Spleen (tissue), 11 donors: Measurements from ENCODE around the gene SEC22C. TPM values are rescaled to one million over a fixed set of nuclear protein-coding genes. Genes with fewer than 3 reads are reported as not detected.

Source experiments
- DNase-seq: peaks from one replicate; pipeline ENCODE4 v3.0.0-alpha.2; 2020
- H3K27ac ChIP-seq, 8 donors: fragments of 200-600 bp; sonication (generic) in 7 of 8; 1 replicate in 4 of 8; 2 replicates in 4 of 8; pipeline versions ENCODE4 v1.5.0 to v1.8.0; 2016 to 2021; ENCODE audit warnings: inconsistent platforms in 4 of 8, mild to moderate bottlenecking in 4 of 8, moderate library complexity in 1 of 8
- H3K27me3 ChIP-seq, 7 donors: fragments of 200-600 bp; sonication (generic) in 6 of 7; replicated peaks in 1 of 7; 1 replicate in 4 of 7; 2 replicates in 3 of 7; pipeline versions ENCODE4 v1.5.0 to v1.8.0; 2016 to 2021; ENCODE audit warnings: inconsistent platforms in 3 of 7, mild to moderate bottlenecking in 1 of 7
- H3K36me3 ChIP-seq, 6 donors: fragments of 200-600 bp; sonication (generic) in 5 of 6; 1 replicate in 4 of 6; 2 replicates in 2 of 6; pipeline versions ENCODE4 v1.5.0 to v1.8.0; 2016 to 2021; ENCODE audit warnings: inconsistent platforms in 2 of 6
- H3K4me1 ChIP-seq, 6 donors: fragments of 200-600 bp; sonication (generic) in 5 of 6; 1 replicate in 3 of 6; 2 replicates in 3 of 6; pipeline versions ENCODE4 v1.5.0 to v1.8.0; 2016 to 2021; ENCODE audit warnings: inconsistent platforms in 3 of 6
- H3K4me3 ChIP-seq, 8 donors: fragments of 200-600 bp; sonication (generic) in 7 of 8; 1 replicate in 4 of 8; 2 replicates in 4 of 8; pipeline versions ENCODE4 v1.5.0 to v1.8.0; 2016 to 2021; ENCODE audit warnings: inconsistent platforms in 4 of 8, mild to moderate bottlenecking in 4 of 8, moderate library complexity in 2 of 8
- H3K9me3 ChIP-seq, 8 donors: fragments of 200-600 bp; sonication (generic) in 7 of 8; 1 replicate in 4 of 8; 2 replicates in 4 of 8; pipeline versions ENCODE4 v1.5.0 to v1.8.0; 2016 to 2021; ENCODE audit warnings: inconsistent platforms in 4 of 8
- CTCF ChIP-seq, 11 experiments: fragments of 200-600 bp in 7 of 11; fragments of 450-650 bp in 4 of 11; sonication (generic) in 4 of 11; IDR thresholded peaks in 8 of 11; conservative IDR thresholded peaks in 3 of 11; 1 replicate in 7 of 11; 2 replicates in 4 of 11; pipeline versions ENCODE4 v1.4.0 to v1.8.0; 2016 to 2021; ENCODE audit warnings: antibody characterized with exemption in 11 of 11, inconsistent platforms in 4 of 11, mild to moderate bottlenecking in 1 of 11
- POLR2A ChIP-seq, 3 donors: fragments of 450-650 bp; IDR thresholded peaks; one replicate each; pipeline ENCODE4 v1.5.1; 2017; ENCODE audit warnings: antibody characterized with exemption in 3 of 3, mild to moderate bottlenecking in 1 of 3
- POLR2AphosphoS5 ChIP-seq, 3 donors: sonication (generic); formaldehyde crosslinking; IDR thresholded peaks; one replicate each; pipeline ENCODE4 v1.5.1; 2017; ENCODE audit warnings: antibody characterized with exemption in 3 of 3
- WGBS, 5 donors: extraction: QIAGEN DNeasy Blood & Tissue Kit in 3 of 5; methylation state at CpG; one replicate each; pipeline versions ENCODE4 v1.1.5 to v1.1.7; 2013 to 2018; 5-methylcytosine and 5-hydroxymethylcytosine counted together
- intact Hi-C: fragments of 100-400 bp; cut with DNase I; formaldehyde crosslinking; loops from one replicate; pipeline ENCODE4 v1.15.0; 2023; ENCODE audit warnings: low total_unique reads
- polyA plus RNA-seq, 3 donors: library from polyadenylated mRNA; stranded (reverse); fragments of 200-250 nt; gene quantifications; one replicate each; pipeline ENCODE4 v1.2.1, GENCODE V29; 2013
- total RNA-seq, 7 donors: library from RNA; depleted of rRNA in 3 of 7; stranded (reverse); fragments of >200 nt in 3 of 7; fragmentation: NEBNext Ultra II Directional in 4 of 7; extraction: Animal tissue kit (Norgen Biotek cat#: 25700) in 4 of 7; gene quantifications; one replicate each; pipeline versions ENCODE4 v1.1.0 to v1.2.1, GENCODE V29; 2016 to 2021
- donor health status: healthy with polysubstance abuse.
- donor health status: DM: no; HTN: no; CAD: no; lungs with moderate emphysema.
- donor health status: DM: no; HTN: no; CAD: no.
- donor health status: Bipolar disorder and iron deficiency.
- donor health status: healthy.
- donor health status: DM: no; HTN: no; CAD: no.
- donor health status: DM: yes; HTN: yes; CAD: no.

The SEC22C gene
- total and polyA plus RNA-seq, 10 donors = 13.5 to 58.2 (median 37.8) TPM

GRCh38 chr3:42498791-42499477 lies 82.8 kb downstream of the SEC22C start:
- Histone ChIP-seq H3K9me3 (no peaks in the 10 kb centered on the region), H3K4me1 (peaks cover 10 to 41% (median 24%) of the 10 kb centered on the region in 6 donors), H3K4me3 (no peak overlapping the region), H3K27ac (no peak overlapping the region), H3K36me3 (no peaks in the 10 kb centered on the region), H3K27me3 (peaks cover 0 to 48% (median 13%) of the 10 kb centered on the region in 7 donors)
- no peak for TF ChIP-seq POLR2AphosphoS5 (IDR thresholded peaks at IDR 0.05)
- no peak for TF ChIP-seq POLR2A (IDR thresholded peaks at IDR 0.05)
- intact Hi-C loops = no loop called here
- 81 to 93% (median 86%) methylated on average over 7 to 13 of the region's 13 CpGs for WGBS, 5 donors
- DNase-seq = peak; percentile 51

- no peak for DNase-seq
- Histone ChIP-seq H3K9me3 (no peaks in the 10 kb centered on the region), H3K4me1 (peaks cover 10 to 33% (median 21%) of the 10 kb centered on the region in 6 donors), H3K27me3 (peaks cover 0 to 44% (median 13%) of the 10 kb centered on the region in 7 donors), H3K4me3 (no peak overlapping the region), H3K27ac (no peak overlapping the region), H3K36me3 (no peaks in the 10 kb centered on the region)
- intact Hi-C loops = no loop called here
- 65 to 92% (median 77%) methylated on average over 1 of the region's 1 CpG for WGBS, 5 donors
- TF ChIP-seq POLR2AphosphoS5 (IDR thresholded peaks at IDR 0.05) = no peak
- no peak for TF ChIP-seq POLR2A (IDR thresholded peaks at IDR 0.05)
- TF ChIP-seq CTCF (IDR thresholded peaks at IDR 0.05 in 8 of 11, conservative IDR thresholded peaks at IDR 0.05 in 3 of 11) = no peak
These were observed 83.7 kb downstream of the SEC22C start for GRCh38 chr3:42498034-42498433.

Other genes with a start within 250 kb of the SEC22C start
- not detected for gene LYZL4, start 171.4 kb downstream of the SEC22C start, total RNA-seq
- gene LYZL4, start 171.4 kb downstream of the SEC22C start, polyA plus RNA-seq = under 1 TPM in 2 of 3 donors, not detected in 1; 0.45 to 0.76 TPM
- gene VIPR1, start 79.3 kb downstream of the SEC22C start, total RNA-seq = 10 to 100 TPM in 5 of 7 donors, 1 to 10 TPM in 2; 6.8 to 16.3 (median 11.9) TPM
- 1 to 10 TPM; 2.0 to 6.1 (median 5.3) TPM for gene VIPR1, start 79.3 kb downstream of the SEC22C start, polyA plus RNA-seq
- gene SS18L2, start 8.9 kb upstream of the SEC22C start, total RNA-seq = 10 to 100 TPM; 23.1 to 42.6 (median 27.1) TPM
- gene SS18L2, start 8.9 kb upstream of the SEC22C start, polyA plus RNA-seq = 10 to 100 TPM; 81.9 to 86.6 (median 84.5) TPM
- 100 to 1,000 TPM in 6 of 7 donors, 10 to 100 TPM in 1; 99.2 to 258 (median 159) TPM for gene NKTR, start 18.7 kb upstream of the SEC22C start, total RNA-seq
- 10 to 100 TPM; 19.9 to 35.8 (median 30.9) TPM for gene NKTR, start 18.7 kb upstream of the SEC22C start, polyA plus RNA-seq
- gene ZBTB47, start 71.7 kb upstream of the SEC22C start, total RNA-seq = 10 to 100 TPM in 6 of 7 donors, 1 to 10 TPM in 1; 9.9 to 22.2 (median 16.3) TPM
- gene ZBTB47, start 71.7 kb upstream of the SEC22C start, polyA plus RNA-seq = 1 to 10 TPM; 2.1 to 5.0 (median 2.5) TPM
- gene KLHL40, start 103.6 kb upstream of the SEC22C start, total RNA-seq = not detected
- under 1 TPM in 2 of 3 donors, not detected in 1; 0.03 to 0.17 TPM for gene KLHL40, start 103.6 kb upstream of the SEC22C start, polyA plus RNA-seq
- gene HHATL, start 120.8 kb upstream of the SEC22C start, total RNA-seq = not detected
- gene HHATL, start 120.8 kb upstream of the SEC22C start, polyA plus RNA-seq = under 1 TPM in 2 of 3 donors, not detected in 1; 0.13 to 0.42 TPM
- 1 to 10 TPM in 6 of 7 donors, under 1 TPM in 1; 0.70 to 3.7 (median 1.4) TPM for gene CCDC13, start 191.3 kb upstream of the SEC22C start, total RNA-seq
- gene CCDC13, start 191.3 kb upstream of the SEC22C start, polyA plus RNA-seq = under 1 TPM; 0.51 to 0.93 (median 0.70) TPM
- 10 to 100 TPM; 48.5 to 89.0 (median 58.8) TPM for gene HIGD1A, start 222.5 kb upstream of the SEC22C start, total RNA-seq
- gene HIGD1A, start 222.5 kb upstream of the SEC22C start, polyA plus RNA-seq = 10 to 100 TPM; 39.4 to 86.6 (median 60.5) TPM
- gene ACKR2, start 227.5 kb upstream of the SEC22C start, total RNA-seq = 1 to 10 TPM in 5 of 7 donors, under 1 TPM in 2; 0.52 to 4.4 (median 1.2) TPM
- gene ACKR2, start 227.5 kb upstream of the SEC22C start, polyA plus RNA-seq = under 1 TPM; 0.17 to 0.42 (median 0.33) TPM